SK-N-SH (cell line): ENCODE measurements around the gene ZMIZ1. TPM values are rescaled to one million over a fixed set of nuclear protein-coding genes. Genes with fewer than 3 reads are reported as not detected.
A peak's percentile ranks its signal among the peaks of the same experiment; 100 is the strongest.

Source experiments
- CTCF ChIA-PET: fragments of 300-600, 350-600 bp; formaldehyde crosslinking; extraction: SDS; loops from one replicate; lab custom pipeline; 2021; lab: Yijun Ruan, JAX
- POLR2A ChIA-PET: fragments of 350-600 bp; sonication (Branson Sonifier 250); formaldehyde crosslinking; extraction: SDS; loops from one replicate; lab custom pipeline; 2020; ENCODE audit warnings: antibody characterized with exemption, inconsistent platforms; lab: Yijun Ruan, JAX
- DNase-seq: peaks from one replicate; pipeline ENCODE4 v3.0.0; 2012
- H2AFZ ChIP-seq: fragments of 200-600 bp; sonication (generic); 2 replicates; pipeline ENCODE4 v1.8.1; 2016; ENCODE audit warnings: antibody characterized with exemption, mild to moderate bottlenecking, low read depth
- H3F3A ChIP-seq: fragments of 200-600 bp; sonication (generic); replicated peaks from 2 replicates; pipeline ENCODE3; 2016; ENCODE audit warnings: antibody characterized with exemption, mild to moderate bottlenecking; ENCODE audit not compliant: insufficient read depth
- H3K27ac ChIP-seq, 2 experiments: fragments of 200-500 bp in 1 of 2; fragments of 200-600 bp in 1 of 2; sonication (Bioruptor generic) in 1 of 2; sonication (generic), shearing (Covaris generic) in 1 of 2; 2 replicates each; pipeline versions ENCODE4 v1.5.1 to v1.6.1; 2014 to 2016; ENCODE audit warnings: low read depth in 2 of 2, inconsistent platforms in 1 of 2, low read length in 1 of 2, mild to moderate bottlenecking in 1 of 2, mixed read lengths in 1 of 2
- H3K27me3 ChIP-seq: fragments of 200-600 bp; sonication (generic), shearing (Covaris generic); 2 replicates; pipeline ENCODE4 v1.6.1; 2016; ENCODE audit warnings: mixed run types; ENCODE audit not compliant: insufficient read depth
- H3K36me3 ChIP-seq, 2 experiments: fragments of 200-500 bp in 1 of 2; fragments of 200-600 bp in 1 of 2; sonication (Bioruptor generic) in 1 of 2; sonication (generic) in 1 of 2; replicated peaks in 1 of 2; 2 replicates each; pipeline versions ENCODE3 to v1.5.1; 2014 to 2016; ENCODE audit warnings: low read length in 1 of 2, mild to moderate bottlenecking in 1 of 2; ENCODE audit not compliant: insufficient read depth in 2 of 2, control insufficient read depth in 1 of 2
- H3K4me1 ChIP-seq, 2 experiments: fragments of 200-500 bp in 1 of 2; fragments of 200-600 bp in 1 of 2; sonication (Bioruptor generic) in 1 of 2; sonication (generic), shearing (Covaris generic) in 1 of 2; 2 replicates each; pipeline versions ENCODE4 v1.5.1 to v1.6.1; 2014 to 2016; ENCODE audit warnings: low read depth in 1 of 2, low read length in 1 of 2, mixed run types in 1 of 2; ENCODE audit not compliant: insufficient read depth in 2 of 2, control insufficient read depth in 1 of 2
- H3K4me2 ChIP-seq: fragments of 200-600 bp; sonication (generic), shearing (Covaris generic); 2 replicates; pipeline ENCODE4 v1.6.1; 2017; ENCODE audit warnings: mixed run types
- H3K4me3 ChIP-seq, 2 experiments: fragments of 200-500 bp in 1 of 2; fragments of 200-600 bp in 1 of 2; sonication (Bioruptor generic) in 1 of 2; sonication (generic), shearing (Covaris generic) in 1 of 2; 2 replicates each; pipeline versions ENCODE4 v1.5.1 to v1.8.1; 2014 to 2016; ENCODE audit warnings: low read depth in 2 of 2, inconsistent platforms in 1 of 2, low read length in 1 of 2, mild to moderate bottlenecking in 1 of 2, mixed read lengths in 1 of 2, moderate library complexity in 1 of 2
- H3K79me2 ChIP-seq: fragments of 200-600 bp; sonication (generic); 2 replicates; pipeline ENCODE4 v1.8.1; 2017; ENCODE audit warnings: mild to moderate bottlenecking; ENCODE audit not compliant: insufficient read depth
- H3K9ac ChIP-seq: fragments of 200-600 bp; sonication (generic); 2 replicates; pipeline ENCODE4 v1.6.1; 2017; ENCODE audit warnings: mixed run types
- H3K9me2 ChIP-seq: fragments of 200-600 bp; sonication (generic); 2 replicates; pipeline ENCODE4 v1.6.1; 2017; ENCODE audit warnings: mixed run types
- H3K9me3 ChIP-seq: fragments of 200-600 bp; sonication (generic); 2 replicates; pipeline ENCODE4 v1.6.1; 2017; ENCODE audit warnings: mixed run types, mild to moderate bottlenecking, moderate library complexity
- H4K20me1 ChIP-seq: fragments of 200-600 bp; sonication (generic); 2 replicates; pipeline ENCODE4 v1.6.1; 2017; ENCODE audit warnings: mild to moderate bottlenecking, mixed run types; ENCODE audit not compliant: insufficient read depth
- CHD2 ChIP-seq: fragments of 150-350 bp; IDR thresholded peaks from 2 replicates; pipeline ENCODE4 v1.6.1; 2018; ENCODE audit warnings: low read length; ENCODE audit not compliant: partially characterized antibody
- CTCF ChIP-seq: fragments of 200-600 bp; sonication (generic); IDR thresholded peaks from 2 replicates; pipeline ENCODE4 v1.6.1; 2017; ENCODE audit warnings: antibody characterized with exemption, mild to moderate bottlenecking, moderate library complexity
- ELF1 ChIP-seq: IDR thresholded peaks from 2 replicates; pipeline ENCODE4 v1.4.0; 2012
- EZH2phosphoT487 ChIP-seq: fragments of 200-600 bp; sonication (generic); IDR thresholded peaks from 2 replicates; pipeline ENCODE4 v1.6.1; 2017; ENCODE audit warnings: low read depth, mixed run types, mild to moderate bottlenecking, antibody characterized with exemption, moderate library complexity, borderline replicate concordance
- NFIC ChIP-seq: IDR thresholded peaks from 2 replicates; pipeline ENCODE4 v1.4.0; 2012; ENCODE audit warnings: borderline replicate concordance
- TCF12 ChIP-seq: IDR thresholded peaks from 2 replicates; pipeline ENCODE4 v1.4.0; 2012
- WGBS: methylation state at CpG from one replicate; pipeline ENCODE4 v1.1.6; 2017; ENCODE audit warnings: low lambda C conversion rate; 5-methylcytosine and 5-hydroxymethylcytosine counted together
- polyA plus RNA-seq, 3 experiments: library from polyadenylated mRNA; depleted of rRNA; stranded (reverse); fragments of >200 nt; gene quantifications; 2 replicates each; pipeline ENCODE4 v1.2.3, GENCODE V29; 2012
- TF ChIP-seq, protein P1 (sequence below): IDR thresholded peaks from 2 replicates; pipeline ENCODE4 v1.6.1; 2012; ENCODE audit warnings: mild to moderate bottlenecking, low read depth, low read length, moderate library complexity
- TF ChIP-seq, protein P2 (sequence below): IDR thresholded peaks from 2 replicates; pipeline ENCODE4 v1.4.0; 2012; ENCODE audit warnings: low read depth, borderline replicate concordance
- TF ChIP-seq, protein P3 (sequence below): fragments of 150-350 bp; IDR thresholded peaks from 2 replicates; pipeline ENCODE4 v1.6.1; 2017; ENCODE audit warnings: antibody characterized with exemption, low read length, low read depth, borderline replicate concordance

Gene ZMIZ1
- polyA plus RNA-seq, 1 of the 3 experiments (the other 2 are of a cell fraction), result 23.5 TPM

GRCh38 chr10:79070606-79071395, 2.0 kb downstream of the ZMIZ1 start (continued):
- TF ChIP-seq, protein P1, sequence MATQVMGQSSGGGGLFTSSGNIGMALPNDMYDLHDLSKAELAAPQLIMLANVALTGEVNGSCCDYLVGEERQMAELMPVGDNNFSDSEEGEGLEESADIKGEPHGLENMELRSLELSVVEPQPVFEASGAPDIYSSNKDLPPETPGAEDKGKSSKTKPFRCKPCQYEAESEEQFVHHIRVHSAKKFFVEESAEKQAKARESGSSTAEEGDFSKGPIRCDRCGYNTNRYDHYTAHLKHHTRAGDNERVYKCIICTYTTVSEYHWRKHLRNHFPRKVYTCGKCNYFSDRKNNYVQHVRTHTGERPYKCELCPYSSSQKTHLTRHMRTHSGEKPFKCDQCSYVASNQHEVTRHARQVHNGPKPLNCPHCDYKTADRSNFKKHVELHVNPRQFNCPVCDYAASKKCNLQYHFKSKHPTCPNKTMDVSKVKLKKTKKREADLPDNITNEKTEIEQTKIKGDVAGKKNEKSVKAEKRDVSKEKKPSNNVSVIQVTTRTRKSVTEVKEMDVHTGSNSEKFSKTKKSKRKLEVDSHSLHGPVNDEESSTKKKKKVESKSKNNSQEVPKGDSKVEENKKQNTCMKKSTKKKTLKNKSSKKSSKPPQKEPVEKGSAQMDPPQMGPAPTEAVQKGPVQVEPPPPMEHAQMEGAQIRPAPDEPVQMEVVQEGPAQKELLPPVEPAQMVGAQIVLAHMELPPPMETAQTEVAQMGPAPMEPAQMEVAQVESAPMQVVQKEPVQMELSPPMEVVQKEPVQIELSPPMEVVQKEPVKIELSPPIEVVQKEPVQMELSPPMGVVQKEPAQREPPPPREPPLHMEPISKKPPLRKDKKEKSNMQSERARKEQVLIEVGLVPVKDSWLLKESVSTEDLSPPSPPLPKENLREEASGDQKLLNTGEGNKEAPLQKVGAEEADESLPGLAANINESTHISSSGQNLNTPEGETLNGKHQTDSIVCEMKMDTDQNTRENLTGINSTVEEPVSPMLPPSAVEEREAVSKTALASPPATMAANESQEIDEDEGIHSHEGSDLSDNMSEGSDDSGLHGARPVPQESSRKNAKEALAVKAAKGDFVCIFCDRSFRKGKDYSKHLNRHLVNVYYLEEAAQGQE, result no peak
- no peak for TF ChIP-seq ELF1
- TF ChIP-seq TCF12, result no peak
- TF ChIP-seq, protein P2, sequence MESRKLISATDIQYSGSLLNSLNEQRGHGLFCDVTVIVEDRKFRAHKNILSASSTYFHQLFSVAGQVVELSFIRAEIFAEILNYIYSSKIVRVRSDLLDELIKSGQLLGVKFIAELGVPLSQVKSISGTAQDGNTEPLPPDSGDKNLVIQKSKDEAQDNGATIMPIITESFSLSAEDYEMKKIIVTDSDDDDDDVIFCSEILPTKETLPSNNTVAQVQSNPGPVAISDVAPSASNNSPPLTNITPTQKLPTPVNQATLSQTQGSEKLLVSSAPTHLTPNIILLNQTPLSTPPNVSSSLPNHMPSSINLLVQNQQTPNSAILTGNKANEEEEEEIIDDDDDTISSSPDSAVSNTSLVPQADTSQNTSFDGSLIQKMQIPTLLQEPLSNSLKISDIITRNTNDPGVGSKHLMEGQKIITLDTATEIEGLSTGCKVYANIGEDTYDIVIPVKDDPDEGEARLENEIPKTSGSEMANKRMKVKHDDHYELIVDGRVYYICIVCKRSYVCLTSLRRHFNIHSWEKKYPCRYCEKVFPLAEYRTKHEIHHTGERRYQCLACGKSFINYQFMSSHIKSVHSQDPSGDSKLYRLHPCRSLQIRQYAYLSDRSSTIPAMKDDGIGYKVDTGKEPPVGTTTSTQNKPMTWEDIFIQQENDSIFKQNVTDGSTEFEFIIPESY, result no peak

DNA sequence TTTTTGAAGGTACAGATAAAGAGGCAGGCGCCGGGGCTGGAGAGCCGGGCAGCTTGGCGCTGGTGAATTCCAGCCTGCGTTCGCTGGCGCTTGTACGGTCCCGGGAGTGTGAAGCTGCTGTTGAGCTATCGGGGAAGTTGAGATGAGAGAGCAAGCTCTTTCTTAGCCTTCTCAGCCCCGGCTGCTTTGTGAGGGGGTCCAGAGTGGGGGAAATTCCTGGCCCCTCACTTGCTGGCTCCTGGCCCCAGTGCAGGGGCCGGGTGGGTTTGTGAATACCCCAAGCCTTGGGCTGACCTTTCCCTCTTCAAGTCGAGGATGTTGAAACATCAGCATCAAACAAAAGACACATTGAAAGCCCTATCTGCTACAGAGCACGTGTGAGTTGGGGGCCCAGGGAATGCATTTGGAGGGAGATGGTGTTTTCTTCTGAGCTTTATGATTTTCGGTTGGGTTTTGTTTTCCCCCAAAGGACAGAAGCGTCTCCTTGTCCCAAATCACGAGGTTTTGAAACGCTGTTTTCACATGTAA, 2.7 kb downstream of the ZMIZ1 start:
- Histone ChIP-seq H3K79me2 (peaks cover 76% of the 10 kb centered on the region), H3K4me3 (peak overlapping the region; percentile 93 to 99), H2AFZ (no peak overlapping the region), H3K36me3 (no peaks in the 10 kb centered on the region), H3K4me1 (peaks cover 19 to 64% of the 10 kb centered on the region in 2 experiments), H3K27me3 (no peaks in the 10 kb centered on the region), H3K27ac (peak overlapping the region; percentile 88 to 97), H3K4me2 (peak overlapping the region; percentile 98), H4K20me1 (peaks cover 62% of the 10 kb centered on the region), H3K9me3 (no peaks in the 10 kb centered on the region), H3K9ac (peak overlapping the region; percentile 95), H3F3A (peaks cover 7% of the 10 kb centered on the region), H3K9me2 (no peaks in the 10 kb centered on the region)
- CTCF ChIA-PET, result interaction anchor here (0.6 to 14.5 kb wide), 10 partner anchors 15 to 1024 kb away, joined by 3 to 129 read pairs (median 3); no protein-coding TSS in a partner anchor
- WGBS, result 30% methylated on average over 12 of the region's 18 CpGs
- POLR2A ChIA-PET, result interaction anchor here (0.6 to 2.5 kb wide), 11 partner anchors 9 to 776 kb away, joined by 3 to 12 read pairs (median 3); no protein-coding TSS in a partner anchor
- no peak for DNase-seq
- TF ChIP-seq, protein P1, result no peak
- TF ChIP-seq EZH2phosphoT487 (no peak), NFIC (no peak), CHD2 (no peak), CTCF (no peak)
- TF ChIP-seq, protein P3, sequence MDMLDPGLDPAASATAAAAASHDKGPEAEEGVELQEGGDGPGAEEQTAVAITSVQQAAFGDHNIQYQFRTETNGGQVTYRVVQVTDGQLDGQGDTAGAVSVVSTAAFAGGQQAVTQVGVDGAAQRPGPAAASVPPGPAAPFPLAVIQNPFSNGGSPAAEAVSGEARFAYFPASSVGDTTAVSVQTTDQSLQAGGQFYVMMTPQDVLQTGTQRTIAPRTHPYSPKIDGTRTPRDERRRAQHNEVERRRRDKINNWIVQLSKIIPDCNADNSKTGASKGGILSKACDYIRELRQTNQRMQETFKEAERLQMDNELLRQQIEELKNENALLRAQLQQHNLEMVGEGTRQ, result no peak
